Measurements from ENCODE around the gene ACP5. TPM values are rescaled to one million over a fixed set of nuclear protein-coding genes. Genes with fewer than 3 reads are reported as not detected.

Gene ACP5
- total RNA-seq, 1 experiment from 2014 or later, result 0.85 TPM

- ATAC-seq, result no peak
- POLR2A ChIA-PET, result no interaction called here
Measured at GRCh38 chr19:11552666-11553372, 24.6 kb downstream of the ACP5 start.

More at GRCh38 chr19:11552666-11553372, 24.6 kb downstream of the ACP5 start:
- TF ChIP-seq TCF7L2 (IDR thresholded peaks at IDR 0.05; ENCODE audit: low read depth, low read length) (no peak), REST (IDR thresholded peaks at IDR 0.05; ENCODE audit: insufficient read depth in 1 of 2, low read depth in 2 of 2, low read length in 1 of 2) (no peak), CTCF (IDR thresholded peaks at IDR 0.05) (no peak), POLR2AphosphoS5 (IDR thresholded peaks at IDR 0.05; ENCODE audit: low read depth, low read length) (no peak), SIN3A (IDR thresholded peaks at IDR 0.05; ENCODE audit: borderline replicate concordance, insufficient read depth, low read depth, low read length) (no peak)
- Histone ChIP-seq H3K27me3 (ENCODE audit: control insufficient read depth, insufficient read depth, low read length) (no peaks in the 10 kb centered on the region), H3K27ac (ENCODE audit: low read length) (no peak overlapping the region), H3K36me3 (ENCODE audit: control insufficient read depth, insufficient read depth, low read length) (no peaks in the 10 kb centered on the region), H3K4me3 (ENCODE audit: low read depth in 2 of 2, low read length in 2 of 2) (no peak overlapping the region), H3K9me3 (ENCODE audit: control insufficient read depth, insufficient read depth, low read depth, low read length) (no peaks in the 10 kb centered on the region), H3K4me1 (ENCODE audit: control insufficient read depth, insufficient read depth, low read length) (no peaks in the 10 kb centered on the region)
- intact Hi-C loops (cut with micrococcal nuclease; ENCODE audit: unreplicated experiment) (no loop called here), in situ Hi-C loops (cut with HindIII; ENCODE audit: low pct_unique_long_range_greater_than_20kb, low sequenced_read_pairs) (loop anchor here (25.0 kb wide), 1 partner anchor 241 kb away; no protein-coding TSS in a partner anchor)
- no peak for DNase-seq (ENCODE audit: low read depth, low spot score)
- no TSS peak for BruUV-seq (replicated peaks)
- CTCF ChIA-PET, result interaction anchor here (1.2 kb wide), 1 partner anchor 40 kb away, joined by 3 read pairs; no protein-coding TSS in a partner anchor

Measured in Panc1 (cell line).